ENCODE results near the gene CHADL.

Gene CHADL

DNA sequence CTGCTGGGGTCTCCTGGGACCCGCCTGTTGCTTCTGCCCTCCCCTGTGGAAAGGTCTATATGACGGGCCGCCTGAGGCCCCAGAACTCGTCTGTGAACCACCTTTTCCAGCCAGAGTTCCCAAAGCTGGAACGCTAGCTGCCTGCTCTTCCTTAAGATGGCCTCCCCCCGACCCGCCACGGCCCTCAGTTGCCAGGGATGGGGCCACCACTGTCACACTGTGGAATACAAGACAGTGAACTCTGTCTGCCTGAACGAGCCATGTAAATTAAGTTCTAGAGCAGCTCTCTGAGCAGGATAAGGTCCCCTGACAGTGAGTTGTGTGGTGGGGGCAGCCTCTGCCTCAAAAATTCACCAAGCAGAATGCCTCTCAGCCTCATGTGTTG lies 10.3 kb downstream of the CHADL start:
- no peak for DNase-seq (ENCODE audit: low spot score)

DNA sequence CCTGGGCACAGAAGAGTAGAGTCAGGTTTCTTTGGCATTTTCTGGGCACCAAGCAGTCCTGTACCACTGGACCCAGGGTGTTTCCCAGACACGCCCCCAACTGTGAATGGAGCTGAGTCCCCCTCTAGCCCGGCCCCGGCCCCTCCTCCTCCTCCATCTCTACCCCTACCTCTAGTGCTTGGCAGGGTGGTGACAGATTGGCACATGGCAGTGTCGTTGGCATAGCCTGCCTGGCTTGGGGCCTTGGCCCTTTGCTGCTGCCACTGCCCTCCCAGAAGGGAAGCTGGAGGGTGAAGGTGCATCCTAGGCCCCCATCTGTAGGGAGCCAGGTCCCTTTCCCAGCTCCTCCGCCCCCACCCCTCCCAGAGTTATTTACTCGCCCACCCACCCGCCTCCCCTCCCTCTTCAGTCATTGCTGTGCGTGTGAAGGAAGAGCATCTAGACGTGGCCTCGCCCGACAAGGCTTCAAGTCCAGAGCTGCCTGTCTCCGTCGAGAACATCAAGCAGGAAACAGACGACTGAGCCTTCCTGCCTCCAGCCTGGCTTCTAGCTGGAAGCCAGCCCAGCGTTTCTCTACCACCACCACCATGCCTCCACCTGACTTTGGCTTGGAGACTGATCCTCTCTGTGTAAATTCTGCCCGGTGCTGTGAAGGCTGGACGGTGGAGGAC lies 10.9 kb downstream of the CHADL start:
- DNase-seq (ENCODE audit: low spot score): no peak

DNA sequence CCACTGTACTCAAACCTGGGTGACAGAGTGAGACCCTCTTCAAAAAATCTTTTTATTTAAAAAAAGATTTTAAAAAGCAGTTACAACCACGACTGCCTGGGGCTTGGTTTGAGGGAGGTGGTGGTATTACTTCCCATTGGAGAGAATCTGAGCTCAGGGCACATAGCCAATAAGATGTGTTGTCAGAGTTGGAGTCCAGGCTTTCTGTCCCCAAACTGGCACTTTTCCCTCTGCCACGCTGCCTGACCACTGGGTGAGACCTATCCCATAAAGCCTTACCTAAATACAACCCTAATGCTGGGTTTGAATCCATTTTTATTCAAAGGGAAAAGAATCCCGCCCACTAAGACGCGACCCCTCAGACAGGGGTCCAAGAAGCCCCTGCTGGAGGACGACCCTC lies 11.5 kb downstream of the CHADL start:
- no peak for DNase-seq (ENCODE audit: low spot score)

DNA sequence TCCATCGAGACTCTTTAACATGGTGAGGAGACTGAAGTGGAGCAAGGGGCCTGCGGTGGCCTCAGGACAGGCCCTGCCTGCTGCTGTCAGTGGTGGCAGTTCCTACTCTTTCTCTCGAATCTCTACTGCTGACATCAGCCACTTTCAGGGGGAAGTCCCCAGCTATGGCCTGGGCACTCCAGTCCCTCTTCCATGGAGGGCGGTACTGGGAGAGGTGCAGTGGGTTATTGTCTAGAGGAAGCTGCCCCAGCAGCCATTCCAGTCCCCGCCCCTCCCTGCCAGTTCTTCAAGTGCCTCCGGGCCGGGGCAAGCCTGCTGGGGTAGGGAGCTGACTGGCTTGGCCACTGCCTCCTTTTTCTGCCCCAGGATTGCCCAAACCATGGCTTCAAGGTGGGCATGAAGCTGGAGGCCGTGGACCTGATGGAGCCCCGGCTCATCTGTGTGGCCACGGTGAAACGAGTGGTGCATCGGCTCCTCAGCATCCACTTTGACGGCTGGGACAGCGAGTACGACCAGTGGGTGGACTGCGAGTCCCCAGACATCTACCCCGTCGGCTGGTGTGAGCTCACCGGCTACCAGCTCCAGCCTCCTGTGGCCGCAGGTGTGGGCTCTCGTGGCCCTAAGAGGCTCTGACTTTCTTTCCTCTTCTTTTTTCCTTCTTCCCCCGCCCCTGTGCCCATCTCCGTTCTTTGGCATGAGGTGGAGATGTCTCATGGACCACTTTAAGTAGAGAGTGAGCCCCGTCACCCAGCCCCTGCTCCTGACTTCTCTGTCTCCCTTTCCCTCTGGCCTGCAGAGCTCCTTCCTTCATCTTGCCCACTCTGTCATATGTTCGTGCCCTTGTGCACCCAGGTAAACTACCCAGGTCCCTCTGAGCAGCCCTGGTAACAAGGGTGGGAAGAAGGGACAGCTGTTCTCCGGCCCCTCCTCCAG lies 13.7 kb downstream of the CHADL start:
- no peak for DNase-seq (ENCODE audit: low spot score)

DNA sequence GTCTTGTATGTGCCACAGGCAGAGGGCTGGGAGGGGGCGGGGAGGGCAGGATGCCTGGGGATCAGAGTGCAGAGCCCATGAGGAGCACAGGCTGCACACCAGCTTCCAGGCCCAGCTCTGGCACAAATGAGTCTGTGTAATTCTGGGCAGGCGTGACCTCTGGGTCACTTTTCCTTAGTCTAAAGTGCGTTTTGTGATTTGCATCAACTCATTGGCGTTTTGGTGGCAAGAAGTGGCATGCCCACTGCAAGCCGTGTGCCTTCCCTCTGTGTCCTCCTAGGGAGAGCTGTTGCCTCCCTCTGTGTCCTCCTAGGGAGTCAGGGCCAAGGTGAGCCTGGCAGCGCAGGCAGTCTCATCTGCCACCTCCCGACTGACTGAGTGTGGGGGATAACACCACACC lies 17.2 kb downstream of the CHADL start:
- DNase-seq (ENCODE audit: low spot score): no peak

DNA sequence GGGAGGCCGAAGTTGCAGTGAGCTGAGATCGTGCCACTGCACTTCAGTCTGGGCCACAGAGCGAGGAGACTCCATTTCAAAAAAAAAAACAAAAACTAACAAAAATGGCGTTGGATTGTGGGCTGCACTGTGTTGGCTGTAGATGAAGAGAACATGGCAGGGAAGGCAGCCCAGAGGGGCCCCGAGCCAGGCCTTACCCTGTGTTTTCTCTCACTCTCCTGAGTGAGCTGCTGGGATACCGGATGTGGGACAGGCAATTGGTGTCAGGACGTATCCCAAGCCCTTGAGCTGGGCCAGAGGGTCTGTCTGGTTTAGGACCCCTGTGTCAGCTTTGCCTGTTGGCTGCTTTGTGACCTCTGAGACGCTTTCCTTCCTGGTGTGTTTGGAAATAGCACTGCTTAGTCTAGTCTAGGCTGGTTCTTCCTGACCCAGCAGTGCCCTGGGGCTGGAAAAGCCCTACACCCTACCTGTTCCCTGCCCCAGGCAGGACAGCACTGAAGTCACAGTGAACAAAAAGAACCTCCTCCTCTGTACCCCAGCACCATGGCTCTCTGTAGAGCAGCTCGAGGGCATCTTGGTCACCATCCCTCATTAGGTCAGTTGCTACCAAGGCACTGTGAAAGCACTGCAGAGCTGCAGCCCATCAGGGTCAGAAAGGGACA lies 17.8 kb downstream of the CHADL start:
- DNase-seq (ENCODE audit: low spot score): no peak

DNA sequence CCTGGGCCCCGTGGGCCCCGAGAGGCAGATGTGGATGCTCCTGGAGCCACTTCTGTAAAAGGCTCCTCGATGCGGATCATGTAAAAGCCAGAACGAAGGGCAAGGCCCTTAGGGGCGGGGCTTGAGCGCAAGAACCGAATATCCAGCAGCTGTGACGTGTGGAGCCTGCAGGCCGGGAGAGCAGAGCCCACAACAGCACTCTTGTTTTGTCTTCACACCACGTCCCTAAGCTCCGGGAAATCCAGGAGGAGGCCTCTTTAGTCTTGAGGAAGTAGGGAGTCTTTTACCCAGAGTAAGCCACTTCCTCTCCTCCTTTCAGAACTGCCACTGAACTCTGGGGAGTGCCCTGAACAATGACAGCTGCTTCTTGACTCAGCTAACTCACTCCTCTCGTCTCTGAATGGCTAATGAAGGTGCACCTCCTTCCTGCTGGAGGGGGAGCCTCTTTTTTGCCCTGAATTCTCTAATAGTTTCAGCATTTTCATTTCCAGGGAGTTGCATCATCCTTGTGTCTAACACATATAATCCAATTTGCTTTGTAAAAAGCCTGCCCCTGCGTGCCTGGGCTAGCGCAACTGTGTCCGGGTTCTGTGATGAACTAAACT lies 23.1 kb downstream of the CHADL start:
- peak; percentile 79 for DNase-seq (ENCODE audit: low spot score)

DNA sequence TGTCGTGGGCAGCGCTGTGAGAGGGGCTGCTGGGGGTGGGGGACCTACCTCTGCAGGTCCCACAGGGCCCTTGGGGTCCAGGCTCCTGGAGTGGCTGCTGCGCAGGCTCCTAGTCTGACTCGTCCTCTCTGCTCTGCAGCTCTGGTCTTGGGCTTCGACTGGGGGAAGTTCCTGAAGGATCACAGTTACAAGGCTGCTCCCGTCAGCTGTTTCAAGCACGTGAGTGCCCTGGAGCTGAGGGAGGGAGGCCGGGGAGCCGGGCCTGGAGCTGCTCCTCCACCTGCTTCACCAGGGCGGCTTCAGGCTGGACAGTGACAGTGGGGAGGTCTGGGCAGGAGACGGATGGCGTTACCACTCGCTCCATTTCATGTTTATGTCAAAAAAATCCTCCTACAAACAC lies 23.7 kb downstream of the CHADL start:
- no peak for DNase-seq (ENCODE audit: low spot score)

DNA sequence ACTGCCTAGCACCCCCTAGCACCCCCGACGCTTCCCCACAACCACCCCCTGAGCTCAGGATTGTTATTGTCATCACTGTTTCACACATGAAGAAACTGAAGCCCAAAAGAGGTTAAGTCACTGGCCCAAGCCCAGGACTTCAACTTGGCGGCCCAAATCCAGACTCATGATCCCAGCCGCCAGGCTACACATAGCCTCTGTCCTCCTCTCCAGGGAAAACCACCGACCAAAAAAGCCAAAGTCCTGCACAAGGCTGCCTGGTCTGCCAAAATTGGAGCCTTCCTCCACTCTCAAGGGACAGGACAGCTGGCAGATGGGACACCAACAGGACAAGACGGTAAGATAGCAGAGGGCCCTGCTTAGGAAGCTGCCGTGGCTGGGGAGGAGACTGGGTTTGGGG lies 24.8 kb downstream of the CHADL start:
- no peak for DNase-seq (ENCODE audit: low spot score)

DNA sequence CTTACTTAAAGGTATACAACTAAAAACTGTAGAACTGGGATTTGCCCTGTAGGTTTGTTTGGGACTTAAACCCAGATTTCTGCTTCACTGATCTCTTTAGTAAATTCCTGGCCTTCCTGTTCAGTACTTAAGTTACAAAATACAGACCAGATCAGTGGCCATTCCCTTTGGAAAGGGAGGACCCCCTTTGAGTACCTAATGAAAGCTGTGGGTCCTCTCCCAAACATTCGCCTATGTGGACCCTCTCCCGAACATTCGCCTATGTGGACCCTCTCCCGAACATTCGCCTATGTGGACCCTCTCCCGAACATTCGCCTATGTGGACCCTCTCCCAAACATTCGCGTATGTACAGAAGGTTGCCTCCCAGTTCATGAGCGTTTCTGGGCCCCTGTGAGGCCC lies 25.3 kb downstream of the CHADL start:
- no peak for DNase-seq (ENCODE audit: low spot score)

DNA sequence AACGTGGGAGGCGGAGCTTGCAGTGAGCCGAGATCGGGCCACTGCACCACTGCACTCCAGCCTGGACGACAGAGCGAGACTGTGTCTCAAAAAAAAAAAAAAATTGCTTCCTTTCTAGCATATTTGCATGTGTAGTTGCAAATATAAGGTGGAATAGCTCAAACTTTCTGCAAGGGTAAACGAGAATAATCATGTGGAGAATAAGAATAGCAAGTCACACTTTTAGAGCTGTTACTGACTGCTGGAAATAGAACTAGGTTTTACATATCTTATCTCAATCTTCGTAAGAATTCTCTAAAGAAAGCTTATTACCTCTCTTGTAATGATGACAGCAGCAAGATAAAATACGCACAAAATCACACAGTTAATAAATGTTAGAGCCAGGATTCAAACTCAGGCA lies 34.0 kb downstream of the CHADL start:
- no peak for DNase-seq (ENCODE audit: low spot score)

DNA sequence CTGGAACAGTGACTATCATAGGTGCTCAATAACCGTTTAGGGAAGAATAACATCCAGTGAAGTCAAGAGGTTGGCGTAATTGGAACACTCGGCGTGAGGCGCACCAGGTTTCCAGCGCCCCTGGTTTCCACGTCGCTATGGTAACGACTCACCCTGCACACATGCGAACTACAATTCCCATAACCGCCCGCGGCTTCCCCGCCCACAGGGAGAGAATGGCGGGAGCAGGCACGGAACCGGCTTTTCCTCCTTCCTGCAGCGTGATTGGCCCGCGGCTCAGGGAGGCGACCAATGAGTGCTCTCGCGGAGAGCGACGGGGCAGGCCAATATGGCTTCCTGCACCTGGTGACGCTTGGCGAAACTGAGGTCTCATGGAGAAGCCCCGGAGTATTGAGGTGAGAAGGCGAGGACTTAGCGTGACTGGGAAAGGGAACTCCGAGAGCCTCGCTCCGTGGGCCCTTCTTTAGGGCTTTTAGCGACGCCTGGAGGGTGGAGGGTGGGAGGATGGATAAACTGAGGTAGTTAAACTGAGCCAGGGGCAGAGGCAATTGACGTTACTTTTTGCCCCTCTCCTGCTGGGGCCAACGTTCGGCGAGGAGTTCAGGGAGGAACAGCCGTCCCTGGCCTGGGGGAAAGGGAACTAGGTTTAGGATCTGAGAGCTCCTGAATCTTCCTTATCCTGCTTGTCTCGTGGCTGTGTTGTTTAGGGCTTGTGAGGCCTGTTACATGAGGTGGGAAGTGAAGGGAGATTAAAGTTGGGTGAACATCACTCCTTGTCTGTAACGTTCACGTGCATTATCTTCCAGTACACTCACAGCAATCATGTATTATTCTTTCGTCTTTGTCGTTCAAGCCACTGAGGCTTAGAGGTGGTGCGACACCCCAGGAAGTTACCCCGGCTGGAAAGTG lies 35.5 kb downstream of the CHADL start, which contains the start of gene L3MBTL2:
Gene L3MBTL2, plus strand, starts transcription at position 321 of the 909 bp plus-strand sequence. Its CDS starts 51 bp downstream, at position 372.
- DNase-seq (ENCODE audit: low spot score): peak; percentile 97

DNA sequence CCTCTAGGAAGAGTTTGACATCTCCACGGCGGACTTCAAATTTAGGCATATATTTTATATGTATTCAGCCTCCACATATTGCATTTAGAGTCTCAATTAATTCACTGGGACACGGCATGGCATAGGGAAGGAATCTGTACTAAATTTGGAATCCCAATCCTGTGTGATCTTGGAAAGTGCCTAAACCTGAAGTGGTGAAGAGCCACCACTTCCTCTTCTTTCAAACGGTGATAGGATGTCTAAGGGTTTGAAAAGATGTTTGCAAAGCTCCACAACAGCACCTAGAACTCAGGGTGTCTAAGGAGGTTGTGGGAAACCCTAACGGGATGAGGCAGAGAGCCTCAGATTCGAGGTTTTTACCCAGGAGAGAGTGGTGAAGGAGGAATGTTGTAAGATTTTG lies 36.7 kb downstream of the CHADL start:
- DNase-seq (ENCODE audit: low spot score): no peak

DNA sequence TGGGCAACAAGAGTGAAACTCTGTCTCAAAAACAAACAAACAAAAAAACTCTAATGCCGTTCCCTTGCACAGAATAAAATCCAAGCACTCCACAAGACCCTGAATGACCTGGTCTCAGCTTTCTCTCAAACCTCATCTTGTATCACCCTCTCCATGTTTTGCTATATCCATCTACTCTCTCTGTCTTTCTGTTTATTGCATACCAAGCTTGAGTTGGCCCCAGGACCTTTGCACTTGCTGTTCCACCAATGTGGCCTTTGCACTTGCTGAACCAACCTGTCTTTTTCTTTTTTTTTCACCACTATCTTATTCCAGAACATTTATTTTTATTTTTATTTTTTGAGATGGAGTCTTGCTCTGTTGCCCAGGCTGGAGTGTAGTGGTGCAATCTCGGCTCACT lies 37.6 kb downstream of the CHADL start:
- no peak for DNase-seq (ENCODE audit: low spot score)

DNA sequence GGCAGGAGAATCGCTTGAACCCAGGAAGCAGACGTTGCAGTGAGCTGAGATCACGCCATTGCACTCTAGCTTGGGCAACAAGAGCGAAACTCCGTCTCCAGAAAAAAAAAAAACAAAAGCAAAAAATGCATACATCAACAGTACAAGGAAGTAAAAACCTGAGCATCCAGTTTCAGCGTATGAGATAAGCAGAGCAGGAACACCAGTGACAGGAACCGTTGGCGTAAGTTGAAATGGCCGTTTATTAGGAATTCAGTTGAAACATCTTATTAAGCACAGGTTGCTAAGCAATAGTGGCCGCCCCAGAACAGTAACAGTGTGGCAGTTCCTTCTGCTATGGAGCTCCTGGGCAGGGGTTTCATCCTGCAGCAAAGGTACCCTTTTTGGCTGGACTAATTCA lies 39.6 kb downstream of the CHADL start:
- no peak for DNase-seq (ENCODE audit: low spot score)

DNA sequence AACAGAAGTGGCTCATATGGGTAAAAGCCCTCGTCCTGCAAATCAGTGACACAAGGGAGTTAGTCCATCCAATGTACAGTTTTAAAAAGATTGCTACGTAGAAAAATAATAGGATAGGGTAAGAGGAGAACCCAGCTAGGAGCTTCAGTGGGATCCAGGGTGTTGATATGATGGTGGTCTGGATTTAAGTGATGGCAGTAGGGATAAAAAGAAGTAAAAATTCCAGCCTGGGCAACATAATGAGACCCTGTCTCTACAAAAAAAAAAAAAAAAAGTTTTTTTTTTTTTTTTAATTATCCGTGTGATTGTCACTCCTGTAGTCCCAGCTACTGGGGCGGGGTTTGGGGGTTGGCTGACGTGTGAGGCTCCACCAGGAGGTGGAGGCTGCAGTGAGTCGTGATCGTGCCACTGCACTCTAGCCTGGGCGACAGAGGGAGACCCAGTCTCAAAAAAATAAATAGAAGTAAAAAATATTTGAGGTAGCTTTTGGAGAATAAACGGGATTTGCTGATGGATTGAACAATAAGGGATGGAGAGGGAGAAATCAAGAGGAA lies 42.6 kb downstream of the CHADL start:
- no peak for DNase-seq (ENCODE audit: low spot score)

DNA sequence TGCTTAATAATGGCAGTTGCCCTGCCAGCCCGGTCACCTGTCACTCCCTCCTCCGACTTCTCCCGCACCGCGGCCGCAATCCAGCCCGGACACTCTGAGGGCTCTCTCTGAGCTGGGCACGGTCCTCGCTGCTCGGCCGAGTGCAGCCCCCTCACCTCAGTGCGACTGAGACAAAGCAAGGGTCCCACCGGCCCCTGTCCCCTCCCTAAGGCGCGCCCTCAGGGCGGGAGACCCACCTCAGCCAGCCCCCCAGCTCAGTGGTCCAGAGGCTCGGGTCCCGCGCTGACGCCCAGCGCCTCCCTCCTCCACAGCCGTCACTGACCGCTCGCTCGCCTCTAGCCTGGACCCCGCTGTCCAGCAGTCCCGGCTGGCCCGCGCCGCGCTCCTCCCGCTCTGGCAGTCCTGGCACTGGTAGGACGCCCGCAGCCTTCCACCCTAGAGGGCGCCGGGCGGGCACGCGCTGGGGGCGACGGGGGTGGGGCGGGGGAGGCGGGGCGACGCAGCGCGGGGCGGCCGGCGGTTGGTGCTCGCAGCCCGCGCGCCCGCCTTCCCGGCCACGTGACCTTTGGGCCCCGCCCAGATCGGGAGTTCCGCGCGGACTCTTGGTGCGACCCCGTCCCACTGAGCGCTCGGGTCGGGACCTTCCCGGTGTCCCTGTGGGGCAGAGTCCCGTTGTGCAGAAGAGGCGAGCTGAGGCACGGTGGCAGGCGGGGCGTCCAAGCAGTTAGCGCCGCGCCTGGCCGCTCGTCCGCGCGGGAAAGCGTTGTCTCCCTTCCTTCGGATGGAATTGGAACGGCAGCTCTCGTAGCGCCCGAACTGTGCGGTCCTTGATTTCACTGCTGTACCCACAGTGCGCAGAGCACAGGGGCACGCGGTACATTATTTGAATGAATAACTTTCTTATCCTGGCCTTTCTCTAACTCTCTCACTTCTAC lies 43.4 kb downstream of the CHADL start:
- DNase-seq (ENCODE audit: low spot score): peak; percentile 81

DNA sequence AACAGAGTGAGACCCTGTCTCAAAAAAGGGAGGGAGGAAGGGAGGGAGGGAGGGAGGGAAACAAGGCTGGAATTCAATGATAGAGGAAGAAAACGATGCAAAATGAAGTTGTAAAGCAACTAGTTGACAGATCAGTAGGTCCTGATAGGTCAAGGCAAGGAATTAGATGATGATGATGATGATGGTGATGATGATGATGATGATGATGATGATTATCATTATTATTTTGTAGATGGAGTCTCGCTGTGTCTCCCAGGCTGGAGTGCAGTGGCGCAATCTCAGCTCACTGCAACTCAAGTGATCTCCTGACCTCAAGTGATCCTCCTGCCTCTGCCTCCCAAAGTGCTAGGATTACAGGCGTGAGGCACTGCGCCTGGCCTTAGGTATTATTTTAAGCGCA lies 46.9 kb downstream of the CHADL start:
- no peak for DNase-seq (ENCODE audit: low spot score)

DNA sequence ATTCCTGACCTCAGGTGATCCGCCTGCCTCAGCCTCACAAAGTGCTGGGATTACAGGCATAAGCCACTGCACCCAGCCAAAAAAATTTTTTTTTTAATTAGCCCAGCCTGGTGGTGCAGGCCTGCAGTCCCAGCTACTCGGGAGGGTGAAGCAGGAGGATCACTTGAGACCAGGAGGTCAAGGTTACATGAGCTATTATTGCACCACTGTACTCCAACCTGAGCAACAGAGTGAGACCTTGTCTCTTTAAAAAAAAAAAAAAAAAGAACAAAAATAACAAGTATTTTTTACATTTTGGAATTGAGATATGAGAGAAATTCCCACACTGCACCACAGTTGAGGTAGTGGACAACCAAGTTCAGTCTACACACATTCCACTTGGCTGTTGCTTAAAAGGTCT lies 49.3 kb downstream of the CHADL start:
- no peak for DNase-seq (ENCODE audit: low spot score)

DNA sequence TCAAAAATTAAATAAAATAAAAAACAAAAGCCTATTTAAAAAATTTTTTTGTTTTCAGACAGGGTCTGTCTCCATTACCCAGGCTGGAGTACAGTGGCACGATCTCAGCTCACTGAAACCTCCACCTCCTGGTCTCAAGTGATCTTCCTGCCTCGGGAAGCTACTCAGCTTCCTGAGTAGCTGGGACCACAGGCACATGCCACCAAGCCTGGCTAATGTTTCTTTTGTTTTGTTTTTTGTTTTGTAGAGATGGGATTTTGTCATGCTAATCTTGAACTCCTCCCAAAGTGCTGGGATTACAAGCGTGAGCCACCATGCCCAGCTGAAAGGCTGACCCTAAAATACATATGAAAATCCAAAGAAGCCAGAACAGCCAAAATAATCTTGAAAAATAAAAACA lies 56.1 kb downstream of the CHADL start:
- no peak for DNase-seq (ENCODE audit: low spot score)
